ENCODE measurements around the gene SRD5A1.

The SRD5A1 gene

GRCh38 chr5:6598351-6598900 lies 34.8 kb upstream of the SRD5A1 start:
- Mint-ChIP-seq H3K4me3 (no peak overlapping the region), H3K27me3 (no peaks in the 10 kb centered on the region), H3K4me1 (no peaks in the 10 kb centered on the region), H3K9me3 (no peaks in the 10 kb centered on the region), H3K27ac (no peak overlapping the region)
- DNase-seq (no peak), ATAC-seq (no peak)

GRCh38 chr5:6599739-6600138 lies 33.5 kb upstream of the SRD5A1 start:
- H3K27ac Mint-ChIP-seq: peak overlapping the region in 1 of 2 donors; percentile 92
- no peak overlapping the region for H3K4me3 Mint-ChIP-seq
- no peaks in the 10 kb centered on the region for H3K9me3 Mint-ChIP-seq
- no peaks in the 10 kb centered on the region for H3K27me3 Mint-ChIP-seq
- ATAC-seq (no peak), DNase-seq (no peak)
- H3K4me1 Mint-ChIP-seq: no peaks in the 10 kb centered on the region

- DNase-seq: no peak
- no peak for ATAC-seq
- Mint-ChIP-seq H3K27ac (peak overlapping the region in 1 of 2 donors; percentile 86), H3K4me3 (no peak overlapping the region), H3K27me3 (no peaks in the 10 kb centered on the region), H3K4me1 (no peaks in the 10 kb centered on the region), H3K9me3 (no peaks in the 10 kb centered on the region)
These were observed 32.0 kb upstream of the SRD5A1 start for GRCh38 chr5:6601271-6601670.

- DNase-seq (no peak), ATAC-seq (no peak)
- H3K9me3 Mint-ChIP-seq: no peaks in the 10 kb centered on the region
- H3K27me3 Mint-ChIP-seq: no peaks in the 10 kb centered on the region
- H3K4me3 Mint-ChIP-seq: no peak overlapping the region
- no peaks in the 10 kb centered on the region for H3K4me1 Mint-ChIP-seq
- H3K27ac Mint-ChIP-seq: no peak overlapping the region
These were observed 31.4 kb upstream of the SRD5A1 start for GRCh38 chr5:6601816-6602215.

- Mint-ChIP-seq H3K4me3 (no peak overlapping the region), H3K27me3 (no peaks in the 10 kb centered on the region), H3K4me1 (no peaks in the 10 kb centered on the region), H3K27ac (peak overlapping the region in 1 of 2 donors; percentile 34), H3K9me3 (no peaks in the 10 kb centered on the region)
- ATAC-seq (no peak), DNase-seq (no peak)
These were observed 30.8 kb upstream of the SRD5A1 start for GRCh38 chr5:6602441-6602840.

GRCh38 chr5:6603643-6604042 lies 29.6 kb upstream of the SRD5A1 start:
- no peak overlapping the region for H3K4me3 Mint-ChIP-seq
- no peaks in the 10 kb centered on the region for H3K4me1 Mint-ChIP-seq
- ATAC-seq: no peak
- DNase-seq: no peak
- no peaks in the 10 kb centered on the region for H3K9me3 Mint-ChIP-seq
- H3K27me3 Mint-ChIP-seq: no peaks in the 10 kb centered on the region
- H3K27ac Mint-ChIP-seq: no peak overlapping the region

GRCh38 chr5:6604341-6604740 lies 28.9 kb upstream of the SRD5A1 start:
- H3K4me3 Mint-ChIP-seq: no peak overlapping the region
- no peaks in the 10 kb centered on the region for H3K4me1 Mint-ChIP-seq
- H3K27me3 Mint-ChIP-seq: no peaks in the 10 kb centered on the region
- ATAC-seq (no peak), DNase-seq (no peak)
- H3K27ac Mint-ChIP-seq: no peak overlapping the region
- H3K9me3 Mint-ChIP-seq: no peaks in the 10 kb centered on the region

- Mint-ChIP-seq H3K27ac (no peak overlapping the region), H3K4me1 (no peaks in the 10 kb centered on the region), H3K27me3 (no peaks in the 10 kb centered on the region), H3K9me3 (no peaks in the 10 kb centered on the region), H3K4me3 (no peak overlapping the region)
- DNase-seq: no peak
- ATAC-seq: no peak
These were observed 28.3 kb upstream of the SRD5A1 start for GRCh38 chr5:6604946-6605345.

- DNase-seq: no peak
- Mint-ChIP-seq H3K4me1 (no peaks in the 10 kb centered on the region), H3K4me3 (no peak overlapping the region), H3K27me3 (no peaks in the 10 kb centered on the region), H3K27ac (peak overlapping the region in 1 of 2 donors; percentile 33), H3K9me3 (no peaks in the 10 kb centered on the region)
- no peak for ATAC-seq
These were observed 26.2 kb upstream of the SRD5A1 start for GRCh38 chr5:6606884-6607558.

GRCh38 chr5:6607559-6607936 lies 25.7 kb upstream of the SRD5A1 start:
- no peaks in the 10 kb centered on the region for H3K27me3 Mint-ChIP-seq
- H3K27ac Mint-ChIP-seq: no peak overlapping the region
- DNase-seq (no peak), ATAC-seq (no peak)
- no peak overlapping the region for H3K4me3 Mint-ChIP-seq
- H3K9me3 Mint-ChIP-seq: no peaks in the 10 kb centered on the region
- H3K4me1 Mint-ChIP-seq: no peaks in the 10 kb centered on the region

- Mint-ChIP-seq H3K9me3 (no peaks in the 10 kb centered on the region), H3K4me1 (no peaks in the 10 kb centered on the region), H3K27me3 (no peaks in the 10 kb centered on the region), H3K27ac (no peak overlapping the region), H3K4me3 (no peak overlapping the region)
- no peak for ATAC-seq
- DNase-seq: no peak
These were observed 25.2 kb upstream of the SRD5A1 start for GRCh38 chr5:6608016-6608415.

- H3K4me3 Mint-ChIP-seq: no peak overlapping the region
- ATAC-seq: no peak
- no peak for DNase-seq
- no peaks in the 10 kb centered on the region for H3K27me3 Mint-ChIP-seq
- peaks cover 25% of the 10 kb centered on the region for H3K4me1 Mint-ChIP-seq
- H3K9me3 Mint-ChIP-seq: no peaks in the 10 kb centered on the region
- no peak overlapping the region for H3K27ac Mint-ChIP-seq
These were observed 21.6 kb upstream of the SRD5A1 start for GRCh38 chr5:6611334-6612256.

- Mint-ChIP-seq H3K27ac (peak overlapping the region in 1 of 2 donors; percentile 48), H3K9me3 (no peaks in the 10 kb centered on the region), H3K27me3 (no peaks in the 10 kb centered on the region), H3K4me1 (peaks cover 25% of the 10 kb centered on the region), H3K4me3 (no peak overlapping the region)
- DNase-seq: no peak
- no peak for ATAC-seq
These were observed 18.0 kb upstream of the SRD5A1 start for GRCh38 chr5:6615034-6615815.

- Mint-ChIP-seq H3K4me3 (no peak overlapping the region), H3K27me3 (no peaks in the 10 kb centered on the region), H3K4me1 (peaks cover 30% of the 10 kb centered on the region), H3K9me3 (no peaks in the 10 kb centered on the region), H3K27ac (peak overlapping the region in 1 of 2 donors; percentile 46)
- no peak for DNase-seq
- no peak for ATAC-seq
These were observed 16.6 kb upstream of the SRD5A1 start for GRCh38 chr5:6616632-6617031.

GRCh38 chr5:6623228-6623627 lies 10.0 kb upstream of the SRD5A1 start:
- Mint-ChIP-seq H3K4me3 (no peak overlapping the region), H3K27ac (no peak overlapping the region)

More at GRCh38 chr5:6623228-6623627, 10.0 kb upstream of the SRD5A1 start:
- Mint-ChIP-seq H3K27me3 (no peaks in the 10 kb centered on the region), H3K4me1 (peaks cover 20% of the 10 kb centered on the region), H3K9me3 (peaks cover 5% of the 10 kb centered on the region in 2 donors)
- ATAC-seq (no peak), DNase-seq (no peak)

Data from stimulated activated naive CD8-positive, alpha-beta T cell treated with anti-CD3 and anti-CD28 coated beads, Interleukin-15, amount 100 ng/mL, for 72 hours (primary cell).